DOHH2 (cell line): ENCODE data around the gene ADGRA3.
"Not testable (repeated sequence)": the region's sequence is repeated elsewhere in the genome, so short reads cannot be mapped to it uniquely, and the experiment has no call there.

Experiments used
- H3F3A ChIP-seq: fragments of 200-600 bp; sonication (generic), shearing (Covaris generic); 2 replicates; pipeline ENCODE4 v1.6.0; 2016; ENCODE audit warnings: antibody characterized with exemption, mild to moderate bottlenecking; ENCODE audit not compliant: control insufficient read depth, insufficient read depth
- H3K27ac ChIP-seq: fragments of 200-600 bp; sonication (generic); 2 replicates; pipeline ENCODE4 v1.5.1; 2014; ENCODE audit warnings: low read depth, mild to moderate bottlenecking, low read length, moderate library complexity
- H3K27me3 ChIP-seq: fragments of 200-600 bp; sonication (generic); 2 replicates; pipeline ENCODE4 v1.6.1; 2014; ENCODE audit warnings: mild to moderate bottlenecking, low read length, mixed read lengths; ENCODE audit not compliant: control insufficient read depth
- H3K36me3 ChIP-seq: fragments of 200-600 bp; sonication (generic); 2 replicates; pipeline ENCODE4 v1.6.1; 2014; ENCODE audit warnings: mild to moderate bottlenecking, low read length, moderate library complexity, mixed read lengths; ENCODE audit not compliant: control insufficient read depth
- H3K4me1 ChIP-seq: fragments of 200-600 bp; sonication (generic); 2 replicates; pipeline ENCODE4 v1.6.1; 2014; ENCODE audit warnings: mild to moderate bottlenecking, low read length, mixed read lengths; ENCODE audit not compliant: control insufficient read depth
- H3K4me2 ChIP-seq: fragments of 200-600 bp; sonication (generic); 2 replicates; pipeline ENCODE4 v1.6.0; 2014; ENCODE audit warnings: mild to moderate bottlenecking, low read length, moderate library complexity
- H3K4me3 ChIP-seq: fragments of 200-600 bp; sonication (generic); 2 replicates; pipeline ENCODE4 v1.5.1; 2014; ENCODE audit warnings: mild to moderate bottlenecking, low read length, mixed read lengths
- H3K79me2 ChIP-seq: fragments of 200-600 bp; sonication (generic); 2 replicates; pipeline ENCODE4 v1.6.1; 2014; ENCODE audit warnings: mild to moderate bottlenecking, low read length, mixed read lengths; ENCODE audit not compliant: control insufficient read depth
- H3K9me2 ChIP-seq: fragments of 200-600 bp; sonication (generic); replicated peaks from 2 replicates; pipeline ENCODE4 v1.6.1; 2014; ENCODE audit warnings: mild to moderate bottlenecking, low read length, mixed read lengths; ENCODE audit not compliant: control insufficient read depth
- H3K9me3 ChIP-seq: fragments of 200-600 bp; sonication (generic); 2 replicates; pipeline ENCODE4 v1.6.1; 2014; ENCODE audit warnings: antibody characterized with exemption, low read length, mixed read lengths; ENCODE audit not compliant: control insufficient read depth, insufficient read depth
- H4K20me1 ChIP-seq: fragments of 200-600 bp; sonication (generic); 2 replicates; pipeline ENCODE4 v1.6.0; 2014; ENCODE audit warnings: low read depth, mild to moderate bottlenecking, antibody characterized with exemption, low read length, moderate library complexity; ENCODE audit not compliant: control insufficient read depth, insufficient read depth
- CTCF ChIP-seq: fragments of 200-600 bp; sonication (generic); IDR thresholded peaks from one replicate; pipeline ENCODE4 v1.5.1; 2014; ENCODE audit warnings: antibody characterized with exemption, mild to moderate bottlenecking, low read depth, low read length; ENCODE audit not compliant: poor library complexity, severe bottlenecking
- EZH2phosphoT487 ChIP-seq: fragments of 200-600 bp; sonication (generic); IDR thresholded peaks from 2 replicates; pipeline ENCODE4 v1.6.1; 2017; ENCODE audit warnings: borderline replicate concordance, mild to moderate bottlenecking, antibody characterized with exemption, low read length, moderate library complexity, mixed read lengths

ADGRA3 gene

GRCh38 chr4:22389240-22389870 lies 126.5 kb downstream of the ADGRA3 start:
- Histone ChIP-seq H3K36me3 (no peaks in the 10 kb centered on the region), H3K27me3 (no peaks in the 10 kb centered on the region), H3K4me2 (no peak overlapping the region), H3K79me2 (no peaks in the 10 kb centered on the region), H4K20me1 (no peaks in the 10 kb centered on the region), H3K4me3 (no peak overlapping the region), H3K4me1 (no peaks in the 10 kb centered on the region), H3K9me2 (no peaks in the 10 kb centered on the region), H3F3A (no peaks in the 10 kb centered on the region), H3K27ac (no peak overlapping the region), H3K9me3 (no peaks in the 10 kb centered on the region)
- TF ChIP-seq CTCF (peak; percentile 73), EZH2phosphoT487 (no peak)

GRCh38 chr4:22385611-22386011 lies 130.3 kb downstream of the ADGRA3 start:
- H4K20me1 ChIP-seq: no peaks in the 10 kb centered on the region

GRCh38 chr4:22384154-22384553 lies 131.7 kb downstream of the ADGRA3 start:
- H3K4me1 ChIP-seq: no peaks in the 10 kb centered on the region
- H3K27me3 ChIP-seq: no peaks in the 10 kb centered on the region
- H3K9me3 ChIP-seq: no peaks in the 10 kb centered on the region
- no peaks in the 10 kb centered on the region for H3K79me2 ChIP-seq
- H3K4me2 ChIP-seq: no peak overlapping the region
- TF ChIP-seq EZH2phosphoT487: no peak
- TF ChIP-seq CTCF: no peak
- H3K27ac ChIP-seq: no peak overlapping the region
- H3K4me3 ChIP-seq: no peak overlapping the region
- no peaks in the 10 kb centered on the region for H3F3A ChIP-seq
- no peaks in the 10 kb centered on the region for H3K36me3 ChIP-seq
- no peaks in the 10 kb centered on the region for H3K9me2 ChIP-seq
- no peaks in the 10 kb centered on the region for H4K20me1 ChIP-seq

More at GRCh38 chr4:22385611-22386011, 130.3 kb downstream of the ADGRA3 start:
- H3F3A ChIP-seq: no peaks in the 10 kb centered on the region
- no peaks in the 10 kb centered on the region for H3K79me2 ChIP-seq
- no peak overlapping the region for H3K27ac ChIP-seq
- H3K4me2 ChIP-seq: no peak overlapping the region
- no peaks in the 10 kb centered on the region for H3K27me3 ChIP-seq
- TF ChIP-seq EZH2phosphoT487 (no peak), CTCF (no peak)
- H3K36me3 ChIP-seq: no peaks in the 10 kb centered on the region
- H3K4me1 ChIP-seq: no peaks in the 10 kb centered on the region
- H3K9me3 ChIP-seq: no peaks in the 10 kb centered on the region
- no peaks in the 10 kb centered on the region for H3K9me2 ChIP-seq
- H3K4me3 ChIP-seq: no peak overlapping the region

GRCh38 chr4:22382216-22382615 lies 133.7 kb downstream of the ADGRA3 start:
- H3K4me3 ChIP-seq, H3K79me2 ChIP-seq, H4K20me1 ChIP-seq, H3F3A ChIP-seq, H3K36me3 ChIP-seq, H3K9me3 ChIP-seq, H3K9me2 ChIP-seq, H3K4me2 ChIP-seq, H3K4me1 ChIP-seq, H3K27me3 ChIP-seq, H3K27ac ChIP-seq: not testable (repeated sequence)
